KMS-11 (cell line): ENCODE measurements around the gene JKAMP.

Source experiments
- H2AFZ ChIP-seq: fragments of 200-600 bp; sonication (generic); 2 replicates; pipeline ENCODE4 v1.6.1; 2016; ENCODE audit warnings: antibody characterized with exemption, mixed run types, low read depth
- H3K27ac ChIP-seq: fragments of 200-600 bp; sonication (generic); 2 replicates; pipeline ENCODE4 v1.6.1; 2016; ENCODE audit warnings: mild to moderate bottlenecking, mixed run types
- H3K27me3 ChIP-seq: fragments of 200-600 bp; sonication (generic); 2 replicates; pipeline ENCODE4 v1.6.1; 2017; ENCODE audit warnings: mild to moderate bottlenecking, low read depth, mixed run types, moderate library complexity; ENCODE audit not compliant: insufficient read depth
- H3K36me3 ChIP-seq: fragments of 200-600 bp; sonication (generic); 2 replicates; pipeline ENCODE4 v1.6.1; 2017; ENCODE audit warnings: mild to moderate bottlenecking, mixed run types; ENCODE audit not compliant: insufficient read depth
- H3K4me1 ChIP-seq: fragments of 200-600 bp; sonication (generic); 2 replicates; pipeline ENCODE4 v1.6.1; 2016; ENCODE audit warnings: mild to moderate bottlenecking, low read depth, mixed run types; ENCODE audit not compliant: poor library complexity, severe bottlenecking
- H3K4me2 ChIP-seq: fragments of 200-600 bp; sonication (generic); 2 replicates; pipeline ENCODE4 v1.7.0; 2016; ENCODE audit warnings: mild to moderate bottlenecking, mixed run types
- H3K4me3 ChIP-seq: fragments of 200-600 bp; sonication (generic); IDR thresholded peaks from 2 replicates; pipeline ENCODE4 v1.6.1; 2017; ENCODE audit warnings: low read depth, low read length, mixed read lengths; ENCODE audit not compliant: insufficient read depth
- H3K79me2 ChIP-seq: fragments of 200-600 bp; sonication (generic); 2 replicates; pipeline ENCODE4 v1.6.1; 2016; ENCODE audit warnings: low read depth, mixed run types; ENCODE audit not compliant: insufficient read depth
- H3K9ac ChIP-seq: fragments of 200-600 bp; sonication (generic); 2 replicates; pipeline ENCODE4 v1.6.1; 2016; ENCODE audit warnings: mild to moderate bottlenecking, mixed run types
- H4K20me1 ChIP-seq: fragments of 200-600 bp; sonication (generic); 2 replicates; pipeline ENCODE4 v1.6.1; 2016; ENCODE audit warnings: mild to moderate bottlenecking, mixed run types; ENCODE audit not compliant: insufficient read depth
- CTCF ChIP-seq: fragments of 200-600 bp; sonication (generic); conservative IDR thresholded peaks from 2 replicates; pipeline ENCODE4 v1.6.1; 2017; ENCODE audit warnings: low read depth, mild to moderate bottlenecking, antibody characterized with exemption, low read length, moderate library complexity, mixed read lengths

The JKAMP gene

DNA sequence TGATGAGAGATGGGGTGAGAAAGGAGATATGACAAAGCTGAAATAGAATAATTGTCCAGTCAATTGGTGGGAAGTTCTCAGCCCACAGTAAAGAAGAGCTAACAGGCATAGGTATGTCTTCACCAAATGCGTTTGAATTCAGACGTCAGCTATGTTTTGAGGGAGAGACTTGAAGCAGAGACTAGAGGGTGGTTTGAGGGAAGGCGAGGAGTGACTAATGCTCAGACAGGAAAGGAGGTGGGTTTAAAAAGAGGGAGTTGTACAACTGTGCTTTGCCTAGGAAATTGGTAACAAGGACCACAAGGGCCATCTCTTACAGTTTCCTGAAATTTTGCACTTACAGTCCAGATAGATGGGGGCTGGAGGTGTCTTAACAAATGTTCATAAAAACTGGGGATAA lies 6.4 kb downstream of the JKAMP start:
- Histone ChIP-seq H3K27ac (no peak overlapping the region), H3K79me2 (peaks cover 8% of the 10 kb centered on the region; the same call in 1 of the 2 replicates), H3K4me2 (no peak overlapping the region), H3K27me3 (no peaks in the 10 kb centered on the region), H3K4me1 (peaks cover 11% of the 10 kb centered on the region), H3K36me3 (no peaks in the 10 kb centered on the region), H4K20me1 (no peaks in the 10 kb centered on the region), H3K9ac (no peak overlapping the region), H2AFZ (no peak overlapping the region), H3K4me3 (no peak overlapping the region)
- TF ChIP-seq CTCF, result no peak

DNA sequence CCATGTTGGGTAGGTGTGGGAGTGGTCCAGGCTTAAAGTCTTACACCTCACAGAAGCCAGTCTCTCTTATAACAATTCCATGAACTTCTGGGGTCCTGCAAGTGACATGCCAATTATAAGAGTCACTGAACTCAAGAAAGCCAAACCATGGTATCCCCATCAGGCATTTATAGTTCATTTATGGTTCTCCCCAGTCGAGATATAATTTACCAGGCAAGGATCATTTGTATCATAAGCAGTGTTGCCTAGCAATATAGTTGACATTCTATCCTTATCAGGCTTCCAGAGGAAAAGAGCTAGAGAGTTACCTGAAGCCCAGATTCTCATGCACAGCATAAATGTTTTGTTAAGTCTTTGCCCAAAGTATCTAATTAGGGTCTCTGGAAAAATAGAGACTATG lies 8.1 kb downstream of the JKAMP start:
- H3K9ac ChIP-seq, result no peak overlapping the region
- no peak overlapping the region for H3K4me2 ChIP-seq
- H3K36me3 ChIP-seq, result no peaks in the 10 kb centered on the region
- H4K20me1 ChIP-seq, result no peaks in the 10 kb centered on the region
- H3K79me2 ChIP-seq, result no peaks in the 10 kb centered on the region
- no peaks in the 10 kb centered on the region for H3K27me3 ChIP-seq
- TF ChIP-seq CTCF, result no peak
- H3K4me1 ChIP-seq, result no peaks in the 10 kb centered on the region
- no peak overlapping the region for H2AFZ ChIP-seq
- H3K27ac ChIP-seq, result no peak overlapping the region
- no peak overlapping the region for H3K4me3 ChIP-seq

- no peak overlapping the region for H3K4me2 ChIP-seq
Measured at GRCh38 chr14:59500732-59501131, 16.4 kb downstream of the JKAMP start.

DNA sequence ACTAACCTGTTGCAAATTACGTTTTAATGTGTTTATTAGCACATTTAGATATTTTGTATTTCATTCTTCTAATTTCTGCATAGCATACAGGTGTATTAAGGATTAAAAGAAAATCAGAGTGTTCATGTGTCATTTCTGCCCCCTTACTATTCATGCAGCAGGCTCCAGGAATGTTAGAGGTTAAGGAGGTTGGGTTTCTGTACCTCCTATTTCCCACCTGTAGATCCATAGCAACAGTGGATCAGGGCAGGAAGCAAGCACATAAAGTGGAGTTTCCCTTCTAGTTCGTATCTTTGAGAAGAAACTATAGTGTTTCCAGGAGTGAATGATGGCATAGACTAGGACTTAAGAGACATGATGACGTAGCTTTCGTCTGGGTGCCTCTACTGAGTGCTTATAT lies 18.9 kb downstream of the JKAMP start:
- H3K79me2 ChIP-seq, result no peaks in the 10 kb centered on the region
- no peaks in the 10 kb centered on the region for H3K36me3 ChIP-seq

More at GRCh38 chr14:59500732-59501131, 16.4 kb downstream of the JKAMP start:
- no peaks in the 10 kb centered on the region for H3K4me1 ChIP-seq
- H2AFZ ChIP-seq, result no peak overlapping the region
- no peaks in the 10 kb centered on the region for H4K20me1 ChIP-seq
- no peak overlapping the region for H3K4me3 ChIP-seq
- H3K36me3 ChIP-seq, result no peaks in the 10 kb centered on the region
- H3K79me2 ChIP-seq, result no peaks in the 10 kb centered on the region
- no peak overlapping the region for H3K9ac ChIP-seq
- TF ChIP-seq CTCF, result no peak
- no peak overlapping the region for H3K27ac ChIP-seq
- no peaks in the 10 kb centered on the region for H3K27me3 ChIP-seq

More for the DNA sequence above, 18.9 kb downstream of the JKAMP start:
- Histone ChIP-seq H3K4me2 (no peak overlapping the region), H3K9ac (no peak overlapping the region), H3K4me3 (no peak overlapping the region), H3K27me3 (no peaks in the 10 kb centered on the region), H3K4me1 (no peaks in the 10 kb centered on the region), H3K27ac (no peak overlapping the region), H4K20me1 (no peaks in the 10 kb centered on the region), H2AFZ (no peak overlapping the region)
- TF ChIP-seq CTCF, result no peak
